SK-N-SH (cell line): ENCODE data around the gene SEMA3F. TPM values are rescaled to one million over a fixed set of nuclear protein-coding genes. Genes with fewer than 3 reads are reported as not detected.

Experiments used
- CTCF ChIA-PET: fragments of 300-600, 350-600 bp; formaldehyde crosslinking; extraction: SDS; loops from one replicate; lab custom pipeline; 2021; lab: Yijun Ruan, JAX
- POLR2A ChIA-PET: fragments of 350-600 bp; sonication (Branson Sonifier 250); formaldehyde crosslinking; extraction: SDS; loops from one replicate; lab custom pipeline; 2020; ENCODE audit warnings: antibody characterized with exemption, inconsistent platforms; lab: Yijun Ruan, JAX
- DNase-seq: peaks from one replicate; pipeline ENCODE4 v3.0.0; 2012
- H2AFZ ChIP-seq: fragments of 200-600 bp; sonication (generic); 2 replicates; pipeline ENCODE4 v1.8.1; 2016; ENCODE audit warnings: antibody characterized with exemption, mild to moderate bottlenecking, low read depth
- H3F3A ChIP-seq: fragments of 200-600 bp; sonication (generic); replicated peaks from 2 replicates; pipeline ENCODE3; 2016; ENCODE audit warnings: antibody characterized with exemption, mild to moderate bottlenecking; ENCODE audit not compliant: insufficient read depth
- H3K27ac ChIP-seq, 2 experiments: fragments of 200-500 bp in 1 of 2; fragments of 200-600 bp in 1 of 2; sonication (Bioruptor generic) in 1 of 2; sonication (generic), shearing (Covaris generic) in 1 of 2; 2 replicates each; pipeline versions ENCODE4 v1.5.1 to v1.6.1; 2014 to 2016; ENCODE audit warnings: low read depth in 2 of 2, inconsistent platforms in 1 of 2, low read length in 1 of 2, mild to moderate bottlenecking in 1 of 2, mixed read lengths in 1 of 2
- H3K27me3 ChIP-seq: fragments of 200-600 bp; sonication (generic), shearing (Covaris generic); 2 replicates; pipeline ENCODE4 v1.6.1; 2016; ENCODE audit warnings: mixed run types; ENCODE audit not compliant: insufficient read depth
- H3K36me3 ChIP-seq, 2 experiments: fragments of 200-500 bp in 1 of 2; fragments of 200-600 bp in 1 of 2; sonication (Bioruptor generic) in 1 of 2; sonication (generic) in 1 of 2; replicated peaks in 1 of 2; 2 replicates each; pipeline versions ENCODE3 to v1.5.1; 2014 to 2016; ENCODE audit warnings: low read length in 1 of 2, mild to moderate bottlenecking in 1 of 2; ENCODE audit not compliant: insufficient read depth in 2 of 2, control insufficient read depth in 1 of 2
- H3K4me1 ChIP-seq, 2 experiments: fragments of 200-500 bp in 1 of 2; fragments of 200-600 bp in 1 of 2; sonication (Bioruptor generic) in 1 of 2; sonication (generic), shearing (Covaris generic) in 1 of 2; 2 replicates each; pipeline versions ENCODE4 v1.5.1 to v1.6.1; 2014 to 2016; ENCODE audit warnings: low read depth in 1 of 2, low read length in 1 of 2, mixed run types in 1 of 2; ENCODE audit not compliant: insufficient read depth in 2 of 2, control insufficient read depth in 1 of 2
- H3K4me2 ChIP-seq: fragments of 200-600 bp; sonication (generic), shearing (Covaris generic); 2 replicates; pipeline ENCODE4 v1.6.1; 2017; ENCODE audit warnings: mixed run types
- H3K4me3 ChIP-seq, 2 experiments: fragments of 200-500 bp in 1 of 2; fragments of 200-600 bp in 1 of 2; sonication (Bioruptor generic) in 1 of 2; sonication (generic), shearing (Covaris generic) in 1 of 2; 2 replicates each; pipeline versions ENCODE4 v1.5.1 to v1.8.1; 2014 to 2016; ENCODE audit warnings: low read depth in 2 of 2, inconsistent platforms in 1 of 2, low read length in 1 of 2, mild to moderate bottlenecking in 1 of 2, mixed read lengths in 1 of 2, moderate library complexity in 1 of 2
- H3K79me2 ChIP-seq: fragments of 200-600 bp; sonication (generic); 2 replicates; pipeline ENCODE4 v1.8.1; 2017; ENCODE audit warnings: mild to moderate bottlenecking; ENCODE audit not compliant: insufficient read depth
- H3K9ac ChIP-seq: fragments of 200-600 bp; sonication (generic); 2 replicates; pipeline ENCODE4 v1.6.1; 2017; ENCODE audit warnings: mixed run types
- H3K9me2 ChIP-seq: fragments of 200-600 bp; sonication (generic); 2 replicates; pipeline ENCODE4 v1.6.1; 2017; ENCODE audit warnings: mixed run types
- H3K9me3 ChIP-seq: fragments of 200-600 bp; sonication (generic); 2 replicates; pipeline ENCODE4 v1.6.1; 2017; ENCODE audit warnings: mixed run types, mild to moderate bottlenecking, moderate library complexity
- H4K20me1 ChIP-seq: fragments of 200-600 bp; sonication (generic); 2 replicates; pipeline ENCODE4 v1.6.1; 2017; ENCODE audit warnings: mild to moderate bottlenecking, mixed run types; ENCODE audit not compliant: insufficient read depth
- CHD2 ChIP-seq: fragments of 150-350 bp; IDR thresholded peaks from 2 replicates; pipeline ENCODE4 v1.6.1; 2018; ENCODE audit warnings: low read length; ENCODE audit not compliant: partially characterized antibody
- CTCF ChIP-seq: fragments of 200-600 bp; sonication (generic); IDR thresholded peaks from 2 replicates; pipeline ENCODE4 v1.6.1; 2017; ENCODE audit warnings: antibody characterized with exemption, mild to moderate bottlenecking, moderate library complexity
- EZH2phosphoT487 ChIP-seq: fragments of 200-600 bp; sonication (generic); IDR thresholded peaks from 2 replicates; pipeline ENCODE4 v1.6.1; 2017; ENCODE audit warnings: low read depth, mixed run types, mild to moderate bottlenecking, antibody characterized with exemption, moderate library complexity, borderline replicate concordance
- FOSL2 ChIP-seq: IDR thresholded peaks from 2 replicates; pipeline ENCODE4 v1.4.0; 2012; ENCODE audit warnings: low read depth, mild to moderate bottlenecking, moderate library complexity, borderline replicate concordance
- FOXM1 ChIP-seq: IDR thresholded peaks from 2 replicates; pipeline ENCODE4 v1.4.0; 2012; ENCODE audit warnings: low read depth, mild to moderate bottlenecking
- GATA2 ChIP-seq: sonication (generic); formaldehyde crosslinking; IDR thresholded peaks from 2 replicates; pipeline ENCODE4 v1.5.0; 2020; ENCODE audit warnings: mild to moderate bottlenecking, missing genetic modification reagents
- MXI1 ChIP-seq: IDR thresholded peaks from 2 replicates; pipeline ENCODE4 v1.6.1; 2012; ENCODE audit warnings: mild to moderate bottlenecking, low read depth, low read length, improper control_type of control experiment
- POLR2AphosphoS5 ChIP-seq: IDR thresholded peaks from 2 replicates; pipeline ENCODE4 v1.6.1; 2012; ENCODE audit warnings: low read depth, low read length
- RAD21 ChIP-seq: IDR thresholded peaks from 2 replicates; pipeline ENCODE4 v1.6.1; 2012; ENCODE audit warnings: mild to moderate bottlenecking, low read length
- RCOR1 ChIP-seq: fragments of 150-350 bp; IDR thresholded peaks from 2 replicates; pipeline ENCODE4 v1.6.1; 2017; ENCODE audit warnings: antibody characterized with exemption, low read length
- REST ChIP-seq: IDR thresholded peaks from 2 replicates; pipeline ENCODE4 v1.6.1; 2012; ENCODE audit warnings: mild to moderate bottlenecking, low read depth, low read length, moderate library complexity
- RXRA ChIP-seq: IDR thresholded peaks from 2 replicates; pipeline ENCODE4 v1.4.0; 2012; ENCODE audit warnings: low read depth, mild to moderate bottlenecking, borderline replicate concordance
- SIN3A ChIP-seq: IDR thresholded peaks from 2 replicates; pipeline ENCODE4 v1.6.1; 2012; ENCODE audit warnings: low read depth, mild to moderate bottlenecking, low read length, moderate library complexity, borderline replicate concordance
- SMC3 ChIP-seq: IDR thresholded peaks from 2 replicates; pipeline ENCODE4 v1.6.1; 2012; ENCODE audit warnings: low read depth, low read length, improper control_type of control experiment
- USF1 ChIP-seq: IDR thresholded peaks from 2 replicates; pipeline ENCODE4 v1.4.0; 2012; ENCODE audit warnings: low read depth, borderline replicate concordance
- YY1 ChIP-seq: IDR thresholded peaks from 2 replicates; pipeline ENCODE4 v1.4.0; 2012; ENCODE audit warnings: low read depth, mild to moderate bottlenecking
- WGBS: methylation state at CpG from one replicate; pipeline ENCODE4 v1.1.6; 2017; ENCODE audit warnings: low lambda C conversion rate; 5-methylcytosine and 5-hydroxymethylcytosine counted together
- polyA plus RNA-seq, 3 experiments: library from polyadenylated mRNA; depleted of rRNA; stranded (reverse); fragments of >200 nt; gene quantifications; 2 replicates each; pipeline ENCODE4 v1.2.3, GENCODE V29; 2012

SEMA3F gene
- polyA plus RNA-seq, 1 of the 3 experiments (the other 2 are of a cell fraction): 30.4 TPM

GRCh38 chr3:50153782-50154475 lies 1.2 kb upstream of the SEMA3F start:
- Histone ChIP-seq H3K4me1 (peaks cover 22 to 51% of the 10 kb centered on the region in 2 experiments; a peak in 2 of 4 replicates), H3K27me3 (no peaks in the 10 kb centered on the region), H3K9me3 (no peaks in the 10 kb centered on the region), H3K9ac (no peak overlapping the region), H2AFZ (no peak overlapping the region), H4K20me1 (no peaks in the 10 kb centered on the region), H3K9me2 (no peaks in the 10 kb centered on the region), H3K36me3 (no peaks in the 10 kb centered on the region), H3K4me2 (peak overlapping the region; percentile 85), H3K27ac (no peak overlapping the region)
- WGBS: 75% methylated on average over 8 of the region's 9 CpGs
- ChIA-PET POLR2A (no interaction called here), CTCF (interaction anchor here (0.6 to 5.6 kb wide), 16 partner anchors 9 to 315 kb away, joined by 3 to 132 read pairs (median 4); partner anchors contain the start of gene GNAT1)
- TF ChIP-seq GATA2 (CRISPR knock-in tag) (no peak), MXI1 (no peak), FOXM1 (no peak), SIN3A (no peak), CTCF (no peak), REST (no peak), YY1 (no peak), CHD2 (no peak), RCOR1 (no peak), RXRA (no peak), RAD21 (no peak)
- TF ChIP-seq, all 33 proteins: peak for 0
- Histone ChIP-seq H3F3A (no peaks in the 10 kb centered on the region), H3K4me3 (peak overlapping the region in 1 of 2 experiments; percentile 67; a peak in 1 of 4 replicates), H3K79me2 (peaks cover 26% of the 10 kb centered on the region)
- no peak for DNase-seq

- Histone ChIP-seq H3K27ac (no peak overlapping the region; a peak in 1 of 4 replicates), H2AFZ (no peak overlapping the region), H4K20me1 (no peaks in the 10 kb centered on the region), H3F3A (no peaks in the 10 kb centered on the region), H3K4me3 (peak overlapping the region; percentile 47 to 67), H3K36me3 (no peaks in the 10 kb centered on the region), H3K9me3 (no peaks in the 10 kb centered on the region), H3K9me2 (no peaks in the 10 kb centered on the region), H3K4me2 (peak overlapping the region; percentile 85), H3K27me3 (no peaks in the 10 kb centered on the region), H3K79me2 (peaks cover 26% of the 10 kb centered on the region), H3K9ac (no peak overlapping the region), H3K4me1 (peaks cover 22 to 51% of the 10 kb centered on the region in 2 experiments; a peak in 2 of 4 replicates)
- ChIA-PET POLR2A (no interaction called here), CTCF (interaction anchor here (0.6 to 5.6 kb wide), 12 partner anchors 9 to 315 kb away, joined by 3 to 132 read pairs (median 4); partner anchors contain the start of gene GNAT1)
- DNase-seq: peak; percentile 87
- WGBS: 7% methylated on average over 3 of the region's 34 CpGs
- TF ChIP-seq MXI1: no peak
- no peak for TF ChIP-seq RXRA
- TF ChIP-seq CTCF: peak; percentile 55
- no peak for TF ChIP-seq FOSL2
- no peak for TF ChIP-seq POLR2AphosphoS5
- peak; percentile 71 for TF ChIP-seq SMC3
- no peak for TF ChIP-seq EZH2phosphoT487
- peak; percentile 76 for TF ChIP-seq RAD21
- no peak for TF ChIP-seq GATA2 (CRISPR knock-in tag)
- no peak for TF ChIP-seq USF1
Measured at GRCh38 chr3:50154476-50154839, 666 bp upstream of the SEMA3F start.
